H1 (cell line): ENCODE measurements around the gene HNRNPU. TPM values are rescaled to one million over a fixed set of nuclear protein-coding genes. Genes with fewer than 3 reads are reported as not detected.

Experiments used
- CHD1 ChIP-seq: IDR thresholded peaks from 2 replicates; pipeline ENCODE4 v1.6.1; 2012; ENCODE audit warnings: low read depth, low read length, improper control_type of control experiment
- GTF2F1 ChIP-seq: IDR thresholded peaks from 2 replicates; pipeline ENCODE4 v1.6.1; 2012; ENCODE audit warnings: low read depth, low read length, improper control_type of control experiment, borderline replicate concordance
- MAFK ChIP-seq: IDR thresholded peaks from 2 replicates; pipeline ENCODE4 v1.6.1; 2012; ENCODE audit warnings: low read depth, mild to moderate bottlenecking, improper control_type of control experiment, low read length
- RXRA ChIP-seq: IDR thresholded peaks from 2 replicates; pipeline ENCODE4 v1.6.1; 2011; ENCODE audit warnings: low read depth, mild to moderate bottlenecking, low read length, moderate library complexity; ENCODE audit not compliant: insufficient read depth
- SP4 ChIP-seq: IDR thresholded peaks from 2 replicates; pipeline ENCODE4 v1.6.1; 2012; ENCODE audit warnings: low read length, inconsistent platforms
- YY1 ChIP-seq: IDR thresholded peaks from 2 replicates; pipeline ENCODE4 v1.6.1; 2011; ENCODE audit warnings: low read depth, mild to moderate bottlenecking, low read length
- polyA plus RNA-seq, 7 experiments: library from polyadenylated mRNA; depleted of rRNA in 3 of 7; stranded (reverse) in 5 of 7; unstranded in 2 of 7; fragments of >200 nt in 5 of 7; fragments of 200-250 nt in 2 of 7; gene quantifications; 1 replicate in 5 of 7; 2 replicates in 1 of 7; 4 replicates in 1 of 7; pipeline versions ENCODE4 v1.2.1 to v1.2.3, GENCODE V29; 2011 to 2013; ENCODE audit warnings: missing spikeins in 2 of 7, mixed read lengths in 2 of 7
- total RNA-seq: library from RNA; stranded (reverse); fragmentation: NEBNext Ultra II Directional; extraction: Animal tissue kit (Norgen Biotek cat#: 25700); gene quantifications from 2 replicates; pipeline ENCODE4 v1.2.1, GENCODE V29; 2021
- TF ChIP-seq, protein P1 (sequence below): fragments of 300-600 bp; sonication (generic); IDR thresholded peaks from 2 replicates; pipeline ENCODE4 v1.7.1; 2012; ENCODE audit warnings: low read length, moderate library complexity, mild to moderate bottlenecking, inconsistent platforms; ENCODE audit not compliant: insufficient replicate concordance
- TF ChIP-seq, protein P2 (sequence below): IDR thresholded peaks from 2 replicates; pipeline ENCODE4 v1.6.1; 2012; ENCODE audit warnings: inconsistent platforms
- TF ChIP-seq, protein P3 (sequence below): IDR thresholded peaks from 2 replicates; pipeline ENCODE4 v1.6.1; 2011; ENCODE audit warnings: low read length, improper control_type of control experiment

HNRNPU gene
- total and polyA plus RNA-seq, 2 of the 8 experiments (the other 6 are each of a cell fraction or from before 2014, with no cell fraction given) = 95.6 to 606 TPM

DNA sequence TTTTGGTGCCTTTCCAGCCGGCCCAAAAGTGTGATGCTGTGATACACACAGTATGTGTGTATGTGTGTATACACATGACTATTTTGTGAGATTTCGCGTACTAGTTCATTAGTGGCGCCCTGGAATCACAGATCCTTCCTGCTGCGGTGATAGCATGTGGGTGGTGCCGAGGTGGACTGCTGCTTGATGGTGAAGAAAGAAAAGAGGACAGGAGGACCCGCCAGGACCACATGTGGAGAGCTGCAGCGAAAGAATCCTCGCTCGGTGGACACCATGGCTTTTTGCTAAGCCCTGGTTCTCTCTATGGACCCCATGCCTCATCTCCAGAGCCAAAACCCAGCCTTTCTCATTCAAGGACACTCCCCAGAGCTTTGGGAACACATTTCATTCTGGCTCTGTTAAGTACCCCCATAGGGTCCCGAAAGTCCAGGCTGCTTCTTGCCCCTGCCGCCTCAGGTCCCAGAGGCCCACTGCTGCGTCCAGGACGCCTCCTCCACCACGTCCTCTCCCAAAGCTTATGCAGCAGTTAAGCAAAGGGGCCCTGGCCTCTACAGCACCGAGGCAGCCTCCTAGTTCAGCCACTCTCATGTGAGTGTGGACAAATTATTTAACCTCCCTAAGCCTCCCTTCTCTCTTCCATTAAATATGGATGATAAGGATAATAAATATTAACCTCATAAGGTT lies 61.6 kb downstream of the HNRNPU start (continued):
- TF ChIP-seq, protein P1, sequence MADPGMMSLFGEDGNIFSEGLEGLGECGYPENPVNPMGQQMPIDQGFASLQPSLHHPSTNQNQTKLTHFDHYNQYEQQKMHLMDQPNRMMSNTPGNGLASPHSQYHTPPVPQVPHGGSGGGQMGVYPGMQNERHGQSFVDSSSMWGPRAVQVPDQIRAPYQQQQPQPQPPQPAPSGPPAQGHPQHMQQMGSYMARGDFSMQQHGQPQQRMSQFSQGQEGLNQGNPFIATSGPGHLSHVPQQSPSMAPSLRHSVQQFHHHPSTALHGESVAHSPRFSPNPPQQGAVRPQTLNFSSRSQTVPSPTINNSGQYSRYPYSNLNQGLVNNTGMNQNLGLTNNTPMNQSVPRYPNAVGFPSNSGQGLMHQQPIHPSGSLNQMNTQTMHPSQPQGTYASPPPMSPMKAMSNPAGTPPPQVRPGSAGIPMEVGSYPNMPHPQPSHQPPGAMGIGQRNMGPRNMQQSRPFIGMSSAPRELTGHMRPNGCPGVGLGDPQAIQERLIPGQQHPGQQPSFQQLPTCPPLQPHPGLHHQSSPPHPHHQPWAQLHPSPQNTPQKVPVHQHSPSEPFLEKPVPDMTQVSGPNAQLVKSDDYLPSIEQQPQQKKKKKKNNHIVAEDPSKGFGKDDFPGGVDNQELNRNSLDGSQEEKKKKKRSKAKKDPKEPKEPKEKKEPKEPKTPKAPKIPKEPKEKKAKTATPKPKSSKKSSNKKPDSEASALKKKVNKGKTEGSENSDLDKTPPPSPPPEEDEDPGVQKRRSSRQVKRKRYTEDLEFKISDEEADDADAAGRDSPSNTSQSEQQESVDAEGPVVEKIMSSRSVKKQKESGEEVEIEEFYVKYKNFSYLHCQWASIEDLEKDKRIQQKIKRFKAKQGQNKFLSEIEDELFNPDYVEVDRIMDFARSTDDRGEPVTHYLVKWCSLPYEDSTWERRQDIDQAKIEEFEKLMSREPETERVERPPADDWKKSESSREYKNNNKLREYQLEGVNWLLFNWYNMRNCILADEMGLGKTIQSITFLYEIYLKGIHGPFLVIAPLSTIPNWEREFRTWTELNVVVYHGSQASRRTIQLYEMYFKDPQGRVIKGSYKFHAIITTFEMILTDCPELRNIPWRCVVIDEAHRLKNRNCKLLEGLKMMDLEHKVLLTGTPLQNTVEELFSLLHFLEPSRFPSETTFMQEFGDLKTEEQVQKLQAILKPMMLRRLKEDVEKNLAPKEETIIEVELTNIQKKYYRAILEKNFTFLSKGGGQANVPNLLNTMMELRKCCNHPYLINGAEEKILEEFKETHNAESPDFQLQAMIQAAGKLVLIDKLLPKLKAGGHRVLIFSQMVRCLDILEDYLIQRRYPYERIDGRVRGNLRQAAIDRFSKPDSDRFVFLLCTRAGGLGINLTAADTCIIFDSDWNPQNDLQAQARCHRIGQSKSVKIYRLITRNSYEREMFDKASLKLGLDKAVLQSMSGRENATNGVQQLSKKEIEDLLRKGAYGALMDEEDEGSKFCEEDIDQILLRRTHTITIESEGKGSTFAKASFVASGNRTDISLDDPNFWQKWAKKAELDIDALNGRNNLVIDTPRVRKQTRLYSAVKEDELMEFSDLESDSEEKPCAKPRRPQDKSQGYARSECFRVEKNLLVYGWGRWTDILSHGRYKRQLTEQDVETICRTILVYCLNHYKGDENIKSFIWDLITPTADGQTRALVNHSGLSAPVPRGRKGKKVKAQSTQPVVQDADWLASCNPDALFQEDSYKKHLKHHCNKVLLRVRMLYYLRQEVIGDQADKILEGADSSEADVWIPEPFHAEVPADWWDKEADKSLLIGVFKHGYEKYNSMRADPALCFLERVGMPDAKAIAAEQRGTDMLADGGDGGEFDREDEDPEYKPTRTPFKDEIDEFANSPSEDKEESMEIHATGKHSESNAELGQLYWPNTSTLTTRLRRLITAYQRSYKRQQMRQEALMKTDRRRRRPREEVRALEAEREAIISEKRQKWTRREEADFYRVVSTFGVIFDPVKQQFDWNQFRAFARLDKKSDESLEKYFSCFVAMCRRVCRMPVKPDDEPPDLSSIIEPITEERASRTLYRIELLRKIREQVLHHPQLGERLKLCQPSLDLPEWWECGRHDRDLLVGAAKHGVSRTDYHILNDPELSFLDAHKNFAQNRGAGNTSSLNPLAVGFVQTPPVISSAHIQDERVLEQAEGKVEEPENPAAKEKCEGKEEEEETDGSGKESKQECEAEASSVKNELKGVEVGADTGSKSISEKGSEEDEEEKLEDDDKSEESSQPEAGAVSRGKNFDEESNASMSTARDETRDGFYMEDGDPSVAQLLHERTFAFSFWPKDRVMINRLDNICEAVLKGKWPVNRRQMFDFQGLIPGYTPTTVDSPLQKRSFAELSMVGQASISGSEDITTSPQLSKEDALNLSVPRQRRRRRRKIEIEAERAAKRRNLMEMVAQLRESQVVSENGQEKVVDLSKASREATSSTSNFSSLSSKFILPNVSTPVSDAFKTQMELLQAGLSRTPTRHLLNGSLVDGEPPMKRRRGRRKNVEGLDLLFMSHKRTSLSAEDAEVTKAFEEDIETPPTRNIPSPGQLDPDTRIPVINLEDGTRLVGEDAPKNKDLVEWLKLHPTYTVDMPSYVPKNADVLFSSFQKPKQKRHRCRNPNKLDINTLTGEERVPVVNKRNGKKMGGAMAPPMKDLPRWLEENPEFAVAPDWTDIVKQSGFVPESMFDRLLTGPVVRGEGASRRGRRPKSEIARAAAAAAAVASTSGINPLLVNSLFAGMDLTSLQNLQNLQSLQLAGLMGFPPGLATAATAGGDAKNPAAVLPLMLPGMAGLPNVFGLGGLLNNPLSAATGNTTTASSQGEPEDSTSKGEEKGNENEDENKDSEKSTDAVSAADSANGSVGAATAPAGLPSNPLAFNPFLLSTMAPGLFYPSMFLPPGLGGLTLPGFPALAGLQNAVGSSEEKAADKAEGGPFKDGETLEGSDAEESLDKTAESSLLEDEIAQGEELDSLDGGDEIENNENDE = no peak
- TF ChIP-seq SP4 (no peak), CHD1 (no peak), YY1 (no peak), RXRA (no peak), MAFK (no peak), GTF2F1 (no peak)
- TF ChIP-seq, protein P2, sequence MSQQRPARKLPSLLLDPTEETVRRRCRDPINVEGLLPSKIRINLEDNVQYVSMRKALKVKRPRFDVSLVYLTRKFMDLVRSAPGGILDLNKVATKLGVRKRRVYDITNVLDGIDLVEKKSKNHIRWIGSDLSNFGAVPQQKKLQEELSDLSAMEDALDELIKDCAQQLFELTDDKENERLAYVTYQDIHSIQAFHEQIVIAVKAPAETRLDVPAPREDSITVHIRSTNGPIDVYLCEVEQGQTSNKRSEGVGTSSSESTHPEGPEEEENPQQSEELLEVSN = no peak
- TF ChIP-seq, protein P3, sequence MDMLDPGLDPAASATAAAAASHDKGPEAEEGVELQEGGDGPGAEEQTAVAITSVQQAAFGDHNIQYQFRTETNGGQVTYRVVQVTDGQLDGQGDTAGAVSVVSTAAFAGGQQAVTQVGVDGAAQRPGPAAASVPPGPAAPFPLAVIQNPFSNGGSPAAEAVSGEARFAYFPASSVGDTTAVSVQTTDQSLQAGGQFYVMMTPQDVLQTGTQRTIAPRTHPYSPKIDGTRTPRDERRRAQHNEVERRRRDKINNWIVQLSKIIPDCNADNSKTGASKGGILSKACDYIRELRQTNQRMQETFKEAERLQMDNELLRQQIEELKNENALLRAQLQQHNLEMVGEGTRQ = no peak
